HG02870 (cell line): ENCODE measurements around the gene C2CD4C.
"Not testable (repeated sequence)": the region's sequence is repeated elsewhere in the genome, so short reads cannot be mapped to it uniquely, and the experiment has no call there.

Experiments
- ATAC-seq: cut with Tn5 transposase; IDR thresholded peaks from one replicate; pipeline ENCODE4 v1.9.1; 2021; ENCODE audit warnings: mild to moderate bottlenecking, moderate library complexity; ENCODE audit not compliant: unreplicated experiment

The C2CD4C gene

DNA sequence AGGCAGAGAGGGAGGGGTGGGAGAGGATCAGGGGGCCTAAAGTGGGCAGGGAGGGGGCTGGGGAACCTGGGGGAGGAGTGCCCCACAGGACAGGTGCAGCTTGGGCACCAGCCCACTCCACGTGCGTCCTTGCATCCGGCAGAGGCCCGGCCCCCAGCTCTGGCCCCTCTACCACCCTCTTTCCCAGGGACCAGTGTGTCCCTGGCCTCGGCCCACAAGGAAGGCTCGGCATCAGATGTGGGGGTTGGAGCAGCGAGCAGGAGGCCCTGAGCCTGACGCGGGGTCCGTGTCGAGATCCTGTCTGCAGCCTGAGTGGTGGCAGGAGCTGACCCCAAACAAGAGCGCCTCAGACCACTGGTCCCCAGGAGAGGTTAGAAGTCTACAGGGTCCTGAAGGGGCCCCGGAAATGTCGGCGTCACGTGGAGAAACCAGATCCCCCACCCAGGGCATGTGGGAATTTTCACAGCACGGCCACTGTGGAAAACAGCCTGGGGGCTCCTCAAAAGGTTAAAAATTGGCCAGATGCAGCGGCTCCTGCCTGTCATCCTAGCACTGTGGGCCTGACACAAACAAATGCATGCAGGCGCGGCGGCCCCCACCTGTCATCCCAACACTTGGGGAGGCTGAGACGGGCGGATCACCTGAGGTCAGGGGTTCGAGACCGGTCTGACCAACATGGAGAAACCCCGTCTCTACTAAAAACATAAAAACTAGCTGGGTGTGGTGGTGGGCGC is 30.4 kb upstream of the C2CD4C start:
- ATAC-seq, result no peak

DNA sequence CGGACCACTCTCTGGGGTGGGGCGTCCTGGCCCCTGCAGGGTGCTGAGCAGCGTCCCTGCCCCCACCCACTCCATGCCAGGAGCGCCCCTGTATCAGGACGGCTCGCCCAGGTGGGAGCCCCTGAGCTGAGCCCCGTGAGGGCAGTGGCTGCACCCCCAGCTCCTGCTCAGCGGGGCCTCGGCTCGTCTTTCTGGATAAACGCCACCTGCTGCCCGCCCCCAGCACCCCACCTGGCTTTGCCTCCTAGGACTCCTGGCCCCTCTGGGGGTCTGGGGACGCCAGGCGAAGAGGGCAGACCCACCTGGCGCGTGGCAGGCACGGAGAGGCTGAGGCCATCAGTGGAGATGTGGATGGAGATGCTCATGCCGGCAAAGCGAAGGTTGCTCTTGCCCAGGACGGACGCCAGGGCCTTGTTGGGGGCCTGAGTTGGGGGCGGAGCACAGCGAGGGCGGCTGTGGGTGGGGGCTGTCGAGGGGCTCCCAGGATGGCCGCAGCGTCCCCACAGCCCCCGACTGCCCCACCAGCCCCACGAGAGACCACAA is 29.5 kb upstream of the C2CD4C start:
- ATAC-seq, result no peak

DNA sequence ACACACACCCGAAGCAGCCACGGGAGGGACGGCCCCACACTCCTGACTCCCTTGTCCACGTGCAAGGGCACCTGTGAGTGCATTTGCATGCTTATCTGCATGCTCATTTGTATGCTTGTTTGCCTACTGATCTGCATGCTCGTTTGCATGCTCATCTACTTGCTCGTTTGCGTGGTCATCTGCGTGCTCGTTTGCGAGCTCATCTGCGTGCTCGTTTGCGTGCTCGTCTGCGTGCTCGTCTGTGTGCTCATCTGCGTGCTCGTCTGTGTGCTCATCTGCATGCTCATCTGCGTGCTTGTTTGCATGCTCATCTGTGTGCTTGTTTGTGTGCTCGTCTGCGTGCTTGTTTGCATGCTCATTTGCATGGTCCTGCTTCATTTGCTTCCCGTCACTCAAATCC is 28.1 kb upstream of the C2CD4C start:
- ATAC-seq, result no peak

DNA sequence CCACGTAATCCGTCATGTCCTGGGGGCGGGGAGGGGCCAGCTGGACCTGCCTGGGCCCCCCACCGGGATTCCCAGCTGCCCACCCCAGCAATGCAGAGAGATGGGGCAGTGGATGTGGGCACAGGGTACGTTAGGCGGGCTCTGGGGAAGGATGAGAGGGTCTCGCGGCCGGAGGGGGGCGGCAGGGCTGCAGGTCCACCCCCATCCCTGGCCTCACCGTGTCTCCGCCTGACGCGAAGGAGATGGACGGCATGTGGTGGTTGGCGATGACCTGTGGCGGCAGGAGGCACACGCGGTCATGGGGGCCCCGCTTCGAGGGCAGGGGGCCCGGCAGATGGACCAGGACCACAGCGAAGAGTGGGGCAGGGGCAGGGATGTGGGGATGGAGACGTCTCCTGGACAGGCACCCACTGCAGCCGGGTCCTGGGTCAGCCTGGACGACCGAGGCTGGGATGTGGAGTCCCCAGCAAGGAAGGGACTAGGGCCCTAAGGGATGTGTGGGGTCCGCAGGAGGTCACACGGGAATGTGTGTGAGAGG is 27.5 kb upstream of the C2CD4C start:
- no peak for ATAC-seq

DNA sequence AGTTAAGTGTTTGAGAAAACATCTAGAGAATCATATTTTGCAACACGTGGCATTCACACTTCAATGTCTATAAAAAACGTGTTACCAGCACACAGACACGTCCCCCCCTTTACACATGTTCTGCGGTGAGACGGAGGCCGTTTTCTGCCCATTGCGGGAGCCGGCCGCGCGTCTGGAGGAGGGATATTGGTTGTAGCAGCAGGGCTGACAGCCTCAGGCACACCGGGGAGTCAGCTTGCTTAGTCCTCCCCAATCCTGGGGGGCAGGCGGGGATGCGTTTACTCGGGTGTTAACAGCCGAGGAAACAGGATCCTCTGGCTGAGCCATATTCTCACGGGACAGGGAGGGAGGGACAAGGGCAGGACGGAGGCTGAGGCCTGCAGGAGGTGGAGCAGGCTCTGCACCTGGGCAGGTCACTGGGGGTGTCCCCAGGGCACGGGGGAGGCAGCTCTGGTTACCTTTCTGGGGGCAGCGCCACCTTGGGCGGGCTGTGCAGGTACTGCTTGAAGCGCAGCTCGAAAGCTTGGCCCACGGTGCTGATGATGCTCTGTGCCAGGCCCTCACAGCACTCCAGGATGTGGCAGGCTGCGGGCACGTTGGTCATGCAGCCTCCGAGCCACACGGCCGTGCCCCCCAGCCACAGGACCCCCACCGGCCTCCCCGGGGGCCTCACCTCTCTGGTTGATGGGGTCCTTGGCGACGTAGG is 26.9 kb upstream of the C2CD4C start:
- ATAC-seq, result no peak

GRCh38 chr19:435056-435706 is 26.2 kb upstream of the C2CD4C start:
- no peak for ATAC-seq

- no peak for ATAC-seq
Observed at GRCh38 chr19:434152-434960, 25.4 kb upstream of the C2CD4C start.

GRCh38 chr19:430701-431100 is 21.8 kb upstream of the C2CD4C start:
- no peak for ATAC-seq

- ATAC-seq, result no peak
Observed at GRCh38 chr19:428149-428548, 19.2 kb upstream of the C2CD4C start.

GRCh38 chr19:427675-428074 is 18.7 kb upstream of the C2CD4C start:
- ATAC-seq, result not testable (repeated sequence)

- no peak for ATAC-seq
Observed at GRCh38 chr19:426725-427445, 17.9 kb upstream of the C2CD4C start.

- no peak for ATAC-seq
Observed at GRCh38 chr19:425056-425455, 16.1 kb upstream of the C2CD4C start.

- no peak for ATAC-seq
Observed at GRCh38 chr19:424546-424945, 15.6 kb upstream of the C2CD4C start.

GRCh38 chr19:423691-424466 is 14.9 kb upstream of the C2CD4C start:
- no peak for ATAC-seq

DNA sequence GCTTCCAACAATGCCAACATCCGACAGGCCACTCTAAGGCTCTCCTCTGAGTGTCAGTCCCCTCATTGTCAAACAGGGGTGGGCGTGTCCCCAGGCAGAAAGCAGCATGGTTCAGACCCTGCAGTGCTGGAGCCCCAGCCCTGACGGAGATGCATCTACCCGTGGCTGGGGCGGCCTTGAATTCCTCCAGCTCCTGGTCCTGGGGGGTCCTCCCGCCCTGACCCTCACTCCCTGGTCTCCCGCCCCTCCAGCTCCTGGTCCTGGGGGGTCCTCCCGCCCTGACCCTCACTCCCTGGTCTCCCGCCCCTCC is 13.9 kb upstream of the C2CD4C start:
- not testable (repeated sequence) for ATAC-seq

DNA sequence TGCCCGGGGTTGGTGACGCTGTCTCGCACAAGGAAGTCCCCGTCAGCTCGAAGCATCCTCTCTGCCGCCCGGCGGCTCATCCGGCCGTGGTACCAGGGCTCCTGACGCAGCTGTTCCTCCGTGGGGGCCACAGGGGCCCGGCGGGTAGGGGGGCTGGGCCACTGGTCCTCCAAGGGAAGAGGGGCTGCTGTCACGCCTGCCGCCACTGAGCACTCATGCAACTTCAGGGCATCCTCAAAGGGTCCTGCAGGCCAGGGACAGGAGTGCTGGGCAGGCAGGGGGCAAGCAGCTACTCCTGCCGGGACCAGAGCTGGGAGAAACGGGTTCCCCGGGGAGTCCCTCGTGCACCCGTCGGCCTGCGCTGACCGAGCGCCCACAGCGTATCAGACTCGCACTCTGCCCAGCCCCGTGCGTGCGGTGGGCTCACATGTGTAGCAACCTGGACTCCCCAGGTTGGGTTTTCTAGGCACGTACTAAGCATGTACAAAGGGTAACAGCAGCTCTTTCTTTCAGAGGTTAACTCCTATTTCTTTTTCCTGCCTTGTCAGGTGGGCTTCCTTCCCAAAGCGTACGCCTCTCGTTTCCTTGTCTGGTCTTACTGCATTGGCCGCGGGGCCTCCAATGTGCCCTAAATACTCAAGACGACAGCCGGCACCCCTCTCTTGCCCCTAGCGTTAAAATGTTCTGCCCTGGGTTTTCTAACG is 13.4 kb upstream of the C2CD4C start:
- ATAC-seq, result no peak

DNA sequence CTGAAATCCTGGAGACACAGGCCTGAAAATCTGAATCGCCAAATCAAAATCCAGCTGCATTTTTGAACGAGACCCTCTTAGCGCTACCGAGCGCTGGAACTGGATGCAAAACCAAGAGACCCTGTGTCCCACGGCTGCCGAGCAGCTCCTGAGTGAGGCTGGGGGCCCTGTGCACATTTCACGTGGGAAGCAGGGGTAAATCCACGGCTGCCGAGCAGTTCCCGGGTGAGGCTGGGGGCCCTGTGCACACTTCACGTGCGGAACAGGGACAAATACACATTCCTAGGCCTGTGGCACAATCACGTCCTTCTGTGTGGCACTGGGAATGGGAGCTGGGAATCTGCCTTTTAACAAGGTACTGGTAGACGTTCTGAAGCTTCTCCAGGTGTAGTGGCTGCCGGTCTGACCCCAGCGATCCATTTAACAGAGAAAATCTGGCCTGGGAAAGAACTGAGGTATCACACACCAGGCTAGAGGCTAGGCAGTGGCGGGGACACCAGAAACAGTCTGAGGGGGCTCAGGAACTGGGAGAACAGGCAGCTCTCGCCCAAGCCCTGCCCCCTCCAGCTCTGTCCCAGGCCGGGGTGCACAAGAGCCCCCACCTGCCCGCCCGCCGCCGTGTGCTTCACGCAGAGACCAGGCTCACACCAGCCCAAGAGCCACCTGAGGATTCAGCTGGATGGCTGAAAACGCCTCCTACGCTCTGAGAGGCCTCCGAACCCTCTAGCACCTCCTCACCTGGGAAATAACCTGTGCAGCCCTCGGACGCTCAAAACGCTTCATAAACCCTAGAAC is 11.0 kb upstream of the C2CD4C start:
- no peak for ATAC-seq
